Mesothelial cell of epicardium (in vitro differentiated cells): ENCODE results near the gene COL23A1. TPM values are rescaled to one million over a fixed set of nuclear protein-coding genes. Genes with fewer than 3 reads are reported as not detected.

Experiments
- DNase-seq, 2 experiments: peaks; one replicate each; pipeline ENCODE4 v3.0.0; 2021; ENCODE audit warnings: low spot score in 2 of 2; ENCODE audit not compliant: unreplicated experiment in 2 of 2
- H3K27ac Mint-ChIP-seq: 2 replicates; pipeline ENCODE4 v1.8.0; 2021; ENCODE audit warnings: mixed read lengths
- H3K27me3 Mint-ChIP-seq: 2 replicates; pipeline ENCODE4 v1.8.0; 2021; ENCODE audit warnings: low read depth, mixed read lengths
- H3K36me3 Mint-ChIP-seq: 2 replicates; pipeline ENCODE4 v1.8.0; 2021; ENCODE audit warnings: mixed read lengths
- H3K4me1 Mint-ChIP-seq: 2 replicates; pipeline ENCODE4 v1.8.0; 2021; ENCODE audit warnings: mixed read lengths
- H3K4me3 Mint-ChIP-seq: 2 replicates; pipeline ENCODE4 v1.8.0; 2021; ENCODE audit warnings: mild to moderate bottlenecking, moderate library complexity, mixed read lengths
- H3K9me3 Mint-ChIP-seq: 2 replicates; pipeline ENCODE4 v1.8.0; 2021; ENCODE audit warnings: mixed read lengths
- CTCF ChIP-seq: fragments of 200-600 bp; sonication (generic); IDR thresholded peaks from one replicate; pipeline ENCODE4 v1.5.0; 2021; ENCODE audit warnings: antibody characterized with exemption; ENCODE audit not compliant: unreplicated experiment
- total RNA-seq: library from RNA; stranded (reverse); gene quantifications from 3 replicates; pipeline ENCODE4 v1.2.1, GENCODE V29; 2021

COL23A1 gene
- total RNA-seq, 1 donor from 2014 or later = 13.6 TPM

GRCh38 chr5:178495706-178496105 lies 94.5 kb downstream of the COL23A1 start:
- Mint-ChIP-seq H3K27ac (no peak overlapping the region), H3K36me3 (no peaks in the 10 kb centered on the region)
- TF ChIP-seq CTCF = no peak

GRCh38 chr5:178492278-178492677 lies 97.9 kb downstream of the COL23A1 start:
- TF ChIP-seq CTCF = no peak
- no peak for DNase-seq
- Mint-ChIP-seq H3K27ac (no peak overlapping the region), H3K36me3 (peaks cover 3% of the 10 kb centered on the region), H3K9me3 (peaks cover 10% of the 10 kb centered on the region), H3K27me3 (no peaks in the 10 kb centered on the region), H3K4me3 (no peak overlapping the region), H3K4me1 (no peaks in the 10 kb centered on the region)

More at GRCh38 chr5:178495706-178496105, 94.5 kb downstream of the COL23A1 start:
- no peaks in the 10 kb centered on the region for H3K4me1 Mint-ChIP-seq
- no peak overlapping the region for H3K4me3 Mint-ChIP-seq
- H3K27me3 Mint-ChIP-seq = no peaks in the 10 kb centered on the region
- H3K9me3 Mint-ChIP-seq = peaks cover 10% of the 10 kb centered on the region
- DNase-seq = no peak

GRCh38 chr5:178490935-178491652 lies 99.1 kb downstream of the COL23A1 start:
- no peak overlapping the region for H3K27ac Mint-ChIP-seq
- no peaks in the 10 kb centered on the region for H3K27me3 Mint-ChIP-seq
- peaks cover 9% of the 10 kb centered on the region for H3K9me3 Mint-ChIP-seq

GRCh38 chr5:178489271-178489976 lies 100.8 kb downstream of the COL23A1 start:
- Mint-ChIP-seq H3K4me1 (peaks cover 3% of the 10 kb centered on the region), H3K4me3 (no peak overlapping the region), H3K27ac (no peak overlapping the region), H3K27me3 (no peaks in the 10 kb centered on the region), H3K9me3 (peaks cover 9% of the 10 kb centered on the region), H3K36me3 (peaks cover 3% of the 10 kb centered on the region)
- TF ChIP-seq CTCF = no peak
- no peak for DNase-seq

More at GRCh38 chr5:178490935-178491652, 99.1 kb downstream of the COL23A1 start:
- no peak for TF ChIP-seq CTCF
- Mint-ChIP-seq H3K4me3 (no peak overlapping the region), H3K36me3 (peaks cover 3% of the 10 kb centered on the region), H3K4me1 (peaks cover 2% of the 10 kb centered on the region)
- DNase-seq = no peak

- peaks cover 3% of the 10 kb centered on the region for H3K4me1 Mint-ChIP-seq
- H3K9me3 Mint-ChIP-seq = peaks cover 9% of the 10 kb centered on the region
- no peaks in the 10 kb centered on the region for H3K27me3 Mint-ChIP-seq
- peaks cover 3% of the 10 kb centered on the region for H3K36me3 Mint-ChIP-seq
- no peak for DNase-seq
- H3K4me3 Mint-ChIP-seq = no peak overlapping the region
- TF ChIP-seq CTCF = no peak
- no peak overlapping the region for H3K27ac Mint-ChIP-seq
These were observed 101.5 kb downstream of the COL23A1 start for GRCh38 chr5:178488696-178489095.
